ENCODE data around the gene SSC4D. TPM values are rescaled to one million over a fixed set of nuclear protein-coding genes. Genes with fewer than 3 reads are reported as not detected.
"Not testable (repeated sequence)": the region's sequence is repeated elsewhere in the genome, so short reads cannot be mapped to it uniquely, and the experiment has no call there.

Gene SSC4D
- total and polyA plus RNA-seq, 2 of the 8 experiments (the other 6 are each of a cell fraction or from before 2014, with no cell fraction given) = 11.8 to 27.5 TPM

- H3K27ac ChIP-seq (ENCODE audit: low read depth, low read length); FAIRE-seq; H3K79me1 ChIP-seq (ENCODE audit: low read depth, low read length); H2BK120ac ChIP-seq (replicated peaks; ENCODE audit: low read depth, low read length); H2BK12ac ChIP-seq (ENCODE audit: low read depth, low read length); H4K5ac ChIP-seq (ENCODE audit: insufficient read length, low read depth, low read length); H4K8ac ChIP-seq (ENCODE audit: extremely low read depth, insufficient read depth, low read length); DNase-seq (ENCODE audit: low read depth in 1 of 2, low spot score in 2 of 2); H3K56ac ChIP-seq (replicated peaks; ENCODE audit: insufficient read length, low read depth, low read length); H3K4ac ChIP-seq (replicated peaks; ENCODE audit: insufficient read length, low read depth, low read length); H3K18ac ChIP-seq (ENCODE audit: extremely low read depth, low read length); H3K4me1 ChIP-seq (replicated peaks in 1 of 4; ENCODE audit: control insufficient read depth in 3 of 4, insufficient read depth in 4 of 4, low read length in 3 of 4); H3K23me2 ChIP-seq (ENCODE audit: low read depth, low read length); H3K27me3 ChIP-seq (replicated peaks in 1 of 4; ENCODE audit: control insufficient read depth in 3 of 4, extremely low read depth in 1 of 4, insufficient read depth in 3 of 4, low read length in 3 of 4); H3K79me2 ChIP-seq (ENCODE audit: control insufficient read depth in 1 of 2, insufficient read depth in 2 of 2, low read length in 2 of 2); H2BK20ac ChIP-seq (ENCODE audit: low read length); POLR2A ChIA-PET (ENCODE audit: partially characterized antibody); H4K20me1 ChIP-seq (replicated peaks in 1 of 2; ENCODE audit: control insufficient read depth in 1 of 2, insufficient read depth in 2 of 2, low read length in 2 of 2); H3K9me3 ChIP-seq (ENCODE audit: insufficient read depth in 2 of 2, low read depth in 1 of 2, low read length in 1 of 2); H2AFZ ChIP-seq (ENCODE audit: low read length); H3K36me3 ChIP-seq (ENCODE audit: control insufficient read depth in 2 of 4, insufficient read depth in 4 of 4, low read length in 3 of 4); H2AK5ac ChIP-seq (ENCODE audit: low read depth, low read length); H3K4me3 ChIP-seq (ENCODE audit: extremely low read depth in 1 of 4, insufficient read depth in 2 of 4, low read depth in 3 of 4, low read length in 4 of 4); H2BK5ac ChIP-seq (ENCODE audit: low read depth, low read length); H3K9ac ChIP-seq (replicated peaks in 1 of 4; ENCODE audit: extremely low read depth in 1 of 4, low read depth in 3 of 4, low read length in 3 of 4); H3K4me2 ChIP-seq (ENCODE audit: insufficient read depth in 1 of 2, low read depth in 2 of 2, low read length in 2 of 2); H3K23ac ChIP-seq (ENCODE audit: insufficient read length); H3K14ac ChIP-seq (ENCODE audit: insufficient read length): not testable (repeated sequence)
- Histone ChIP-seq H4K91ac (replicated peaks; ENCODE audit: insufficient read length, low read length) (peak overlapping the region; percentile 65), H2BK15ac (ENCODE audit: low read length) (peak overlapping the region; percentile 92; the same call in 1 of the 2 replicates)
- WGBS, 2 experiments (ENCODE audit: extremely low coverage in 1 of 2, insufficient coverage in 1 of 2, insufficient read length in 1 of 2, insufficient replicate concordance in 2 of 2, low coverage in 1 of 2, low lambda C conversion rate in 2 of 2, missing lambda C conversion rate in 1 of 2) = 83% methylated on average over 4 of the region's 4 CpGs; no CpG with 5 or more reads in 1 of the 2 experiments
- CTCF ChIA-PET (ENCODE audit: partially characterized antibody) = interaction anchor here (0.6 kb wide), 1 partner anchor 66 kb away, joined by 3 read pairs; no protein-coding TSS in a partner anchor
Observed at GRCh38 chr7:76425558-76425957, 16.1 kb upstream of the SSC4D start.
